ENCODE results near the gene NFKBIZ. TPM values are rescaled to one million over a fixed set of nuclear protein-coding genes. Genes with fewer than 3 reads are reported as not detected.

The NFKBIZ gene
- total RNA-seq, 1 donor from 2014 or later = 20.5 TPM

DNA sequence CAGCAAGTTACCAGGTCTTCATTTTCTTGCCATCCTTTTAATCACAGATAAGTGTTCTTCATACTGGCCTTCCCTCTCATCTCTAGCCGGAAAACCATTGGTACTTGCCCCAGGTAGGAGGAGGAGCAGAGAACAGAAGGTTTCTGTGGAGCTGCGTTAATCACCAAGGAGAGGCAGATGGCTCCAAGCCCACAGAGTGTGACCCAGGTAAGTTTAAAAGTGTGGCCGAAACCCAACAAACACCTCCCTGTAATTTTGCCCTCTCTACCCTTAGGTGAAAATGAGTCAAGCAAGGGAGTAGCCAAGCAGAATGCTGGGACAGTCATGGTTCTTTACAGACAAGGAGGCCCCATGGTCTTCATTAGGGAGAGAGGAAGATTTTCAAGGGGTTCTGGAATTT, 37.3 kb downstream of the NFKBIZ start:
- Mint-ChIP-seq H3K36me3 (ENCODE audit: low read depth, unreplicated experiment) (no peaks in the 10 kb centered on the region), H3K27me3 (ENCODE audit: unreplicated experiment) (no peaks in the 10 kb centered on the region)
- TF ChIP-seq, protein P1, sequence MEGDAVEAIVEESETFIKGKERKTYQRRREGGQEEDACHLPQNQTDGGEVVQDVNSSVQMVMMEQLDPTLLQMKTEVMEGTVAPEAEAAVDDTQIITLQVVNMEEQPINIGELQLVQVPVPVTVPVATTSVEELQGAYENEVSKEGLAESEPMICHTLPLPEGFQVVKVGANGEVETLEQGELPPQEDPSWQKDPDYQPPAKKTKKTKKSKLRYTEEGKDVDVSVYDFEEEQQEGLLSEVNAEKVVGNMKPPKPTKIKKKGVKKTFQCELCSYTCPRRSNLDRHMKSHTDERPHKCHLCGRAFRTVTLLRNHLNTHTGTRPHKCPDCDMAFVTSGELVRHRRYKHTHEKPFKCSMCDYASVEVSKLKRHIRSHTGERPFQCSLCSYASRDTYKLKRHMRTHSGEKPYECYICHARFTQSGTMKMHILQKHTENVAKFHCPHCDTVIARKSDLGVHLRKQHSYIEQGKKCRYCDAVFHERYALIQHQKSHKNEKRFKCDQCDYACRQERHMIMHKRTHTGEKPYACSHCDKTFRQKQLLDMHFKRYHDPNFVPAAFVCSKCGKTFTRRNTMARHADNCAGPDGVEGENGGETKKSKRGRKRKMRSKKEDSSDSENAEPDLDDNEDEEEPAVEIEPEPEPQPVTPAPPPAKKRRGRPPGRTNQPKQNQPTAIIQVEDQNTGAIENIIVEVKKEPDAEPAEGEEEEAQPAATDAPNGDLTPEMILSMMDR (IDR thresholded peaks at IDR 0.05; ENCODE audit: unreplicated experiment) = no peak

DNA sequence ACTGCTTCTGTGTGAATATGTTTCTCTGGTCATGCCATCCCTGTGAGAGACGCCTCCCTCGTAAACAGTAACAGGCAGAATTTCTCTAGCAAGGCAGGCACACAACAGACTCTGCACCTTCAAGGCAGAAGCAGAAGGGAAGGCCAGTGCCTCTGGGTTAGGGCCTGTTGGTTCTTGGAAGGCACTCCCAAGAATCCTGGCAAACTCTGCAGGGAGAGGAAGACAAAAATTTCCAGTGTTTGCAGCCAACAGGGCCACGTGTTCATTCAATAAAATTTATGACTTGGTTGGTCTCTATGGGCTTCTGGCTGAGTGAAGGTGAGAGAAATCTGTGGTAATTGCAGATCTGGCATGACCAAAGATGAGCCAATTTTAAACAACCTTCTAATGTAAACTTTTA, 39.3 kb downstream of the NFKBIZ start:
- Mint-ChIP-seq H3K9me3 (ENCODE audit: unreplicated experiment) (no peaks in the 10 kb centered on the region), H3K4me1 (ENCODE audit: unreplicated experiment) (peaks cover 10% of the 10 kb centered on the region), H3K4me3 (ENCODE audit: unreplicated experiment) (no peak overlapping the region), H3K27me3 (ENCODE audit: unreplicated experiment) (no peaks in the 10 kb centered on the region), H3K27ac (ENCODE audit: unreplicated experiment) (no peak overlapping the region), H3K36me3 (ENCODE audit: low read depth, unreplicated experiment) (no peaks in the 10 kb centered on the region)
- TF ChIP-seq, protein P1 (IDR thresholded peaks at IDR 0.05; ENCODE audit: unreplicated experiment) = no peak
- DNase-seq (ENCODE audit: low spot score) = no peak

More for the DNA sequence above, 37.3 kb downstream of the NFKBIZ start:
- H3K4me3 Mint-ChIP-seq (ENCODE audit: unreplicated experiment) = no peak overlapping the region
- no peaks in the 10 kb centered on the region for H3K4me1 Mint-ChIP-seq (ENCODE audit: unreplicated experiment)
- no peak for DNase-seq (ENCODE audit: low spot score)
- H3K27ac Mint-ChIP-seq (ENCODE audit: unreplicated experiment) = no peak overlapping the region
- no peaks in the 10 kb centered on the region for H3K9me3 Mint-ChIP-seq (ENCODE audit: unreplicated experiment)

DNA sequence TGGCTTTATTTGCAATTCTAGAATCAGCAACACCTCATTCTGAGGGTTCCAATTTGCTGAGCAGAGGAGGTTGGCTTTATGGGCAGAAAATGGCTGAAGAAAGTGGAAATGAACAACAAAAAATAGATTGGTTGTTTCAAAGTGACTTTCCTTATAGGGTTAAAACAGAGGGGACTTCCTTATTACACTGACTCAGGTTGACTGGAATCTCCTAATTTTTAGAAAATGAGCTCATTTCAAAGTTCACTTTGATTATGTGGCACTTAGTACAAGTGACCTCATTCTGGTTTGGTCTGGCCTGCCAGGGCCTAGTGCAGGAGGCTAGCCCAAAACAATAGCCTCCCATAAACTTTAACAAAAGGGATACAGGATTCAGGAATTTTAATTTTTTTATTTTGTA, 41.4 kb downstream of the NFKBIZ start:
- Mint-ChIP-seq H3K4me1 (ENCODE audit: unreplicated experiment) (peaks cover 10% of the 10 kb centered on the region), H3K27me3 (ENCODE audit: unreplicated experiment) (no peaks in the 10 kb centered on the region), H3K9me3 (ENCODE audit: unreplicated experiment) (no peaks in the 10 kb centered on the region), H3K36me3 (ENCODE audit: low read depth, unreplicated experiment) (no peaks in the 10 kb centered on the region), H3K27ac (ENCODE audit: unreplicated experiment) (no peak overlapping the region), H3K4me3 (ENCODE audit: unreplicated experiment) (no peak overlapping the region)
- TF ChIP-seq, protein P1 (IDR thresholded peaks at IDR 0.05; ENCODE audit: unreplicated experiment) = no peak
- no peak for DNase-seq (ENCODE audit: low spot score)

DNA sequence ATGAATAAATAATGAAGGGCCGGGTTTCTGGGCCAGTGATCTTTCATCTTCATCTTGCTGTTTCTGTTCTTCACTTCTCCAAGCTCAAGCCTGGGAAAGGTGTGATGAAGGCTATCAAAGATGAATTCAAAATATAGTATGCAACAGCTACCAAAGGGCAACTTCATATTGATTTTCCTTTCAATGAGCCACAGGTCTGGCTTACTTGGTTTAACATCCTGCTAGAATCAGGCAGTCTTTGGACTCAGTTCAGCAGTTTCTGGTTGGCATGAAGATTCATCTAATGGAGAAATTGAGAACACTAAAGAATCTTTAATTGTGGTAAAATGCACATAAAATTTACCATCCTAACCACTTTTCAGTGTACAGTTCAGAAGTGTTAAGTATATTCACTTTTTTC, 43.3 kb downstream of the NFKBIZ start:
- Mint-ChIP-seq H3K9me3 (ENCODE audit: unreplicated experiment) (no peaks in the 10 kb centered on the region), H3K27me3 (ENCODE audit: unreplicated experiment) (no peaks in the 10 kb centered on the region), H3K27ac (ENCODE audit: unreplicated experiment) (no peak overlapping the region), H3K4me3 (ENCODE audit: unreplicated experiment) (no peak overlapping the region), H3K36me3 (ENCODE audit: low read depth, unreplicated experiment) (no peaks in the 10 kb centered on the region), H3K4me1 (ENCODE audit: unreplicated experiment) (peaks cover 10% of the 10 kb centered on the region)
- TF ChIP-seq, protein P1 (IDR thresholded peaks at IDR 0.05; ENCODE audit: unreplicated experiment) = no peak
- DNase-seq (ENCODE audit: low spot score) = no peak

DNA sequence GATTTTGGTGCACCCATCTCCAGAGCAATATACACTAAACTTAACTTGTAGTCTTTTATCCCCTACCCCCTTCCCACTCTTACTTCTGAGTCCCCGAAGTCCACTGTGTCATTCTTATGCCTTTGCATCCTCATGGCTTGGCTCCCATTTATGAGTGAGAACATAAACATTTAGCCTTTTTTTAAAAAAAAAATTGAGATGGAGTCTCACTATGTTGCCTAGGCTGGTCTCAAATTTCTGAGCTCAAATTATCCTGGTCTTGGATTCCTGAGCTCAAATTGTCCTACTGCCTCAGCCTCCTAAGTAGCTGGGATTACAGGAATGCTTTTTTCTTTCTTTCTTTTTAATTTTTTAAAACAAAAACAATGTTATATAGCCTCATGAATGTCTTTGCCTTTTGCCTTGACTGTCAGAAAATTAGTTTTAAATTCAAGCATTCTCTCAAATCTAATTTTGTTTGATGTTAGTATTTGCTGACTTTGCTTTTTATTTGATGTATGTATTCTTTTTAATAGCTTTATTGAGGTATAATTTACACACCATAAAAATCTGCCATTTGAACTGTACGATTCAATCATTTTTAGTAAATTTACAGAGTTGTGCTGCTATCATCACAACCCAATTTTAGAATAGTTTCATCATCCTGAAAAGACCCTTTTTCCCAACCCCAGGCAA, 46.9 kb downstream of the NFKBIZ start:
- H3K27me3 Mint-ChIP-seq (ENCODE audit: unreplicated experiment) = peaks cover 6% of the 10 kb centered on the region
- H3K36me3 Mint-ChIP-seq (ENCODE audit: low read depth, unreplicated experiment) = no peaks in the 10 kb centered on the region
- peaks cover 10% of the 10 kb centered on the region for H3K4me1 Mint-ChIP-seq (ENCODE audit: unreplicated experiment)
- H3K27ac Mint-ChIP-seq (ENCODE audit: unreplicated experiment) = no peak overlapping the region
- no peak for DNase-seq (ENCODE audit: low spot score)
- no peaks in the 10 kb centered on the region for H3K9me3 Mint-ChIP-seq (ENCODE audit: unreplicated experiment)
- TF ChIP-seq, protein P1 (IDR thresholded peaks at IDR 0.05; ENCODE audit: unreplicated experiment) = no peak
- H3K4me3 Mint-ChIP-seq (ENCODE audit: unreplicated experiment) = no peak overlapping the region
